ENCODE results near the gene GALNT9.

DNA sequence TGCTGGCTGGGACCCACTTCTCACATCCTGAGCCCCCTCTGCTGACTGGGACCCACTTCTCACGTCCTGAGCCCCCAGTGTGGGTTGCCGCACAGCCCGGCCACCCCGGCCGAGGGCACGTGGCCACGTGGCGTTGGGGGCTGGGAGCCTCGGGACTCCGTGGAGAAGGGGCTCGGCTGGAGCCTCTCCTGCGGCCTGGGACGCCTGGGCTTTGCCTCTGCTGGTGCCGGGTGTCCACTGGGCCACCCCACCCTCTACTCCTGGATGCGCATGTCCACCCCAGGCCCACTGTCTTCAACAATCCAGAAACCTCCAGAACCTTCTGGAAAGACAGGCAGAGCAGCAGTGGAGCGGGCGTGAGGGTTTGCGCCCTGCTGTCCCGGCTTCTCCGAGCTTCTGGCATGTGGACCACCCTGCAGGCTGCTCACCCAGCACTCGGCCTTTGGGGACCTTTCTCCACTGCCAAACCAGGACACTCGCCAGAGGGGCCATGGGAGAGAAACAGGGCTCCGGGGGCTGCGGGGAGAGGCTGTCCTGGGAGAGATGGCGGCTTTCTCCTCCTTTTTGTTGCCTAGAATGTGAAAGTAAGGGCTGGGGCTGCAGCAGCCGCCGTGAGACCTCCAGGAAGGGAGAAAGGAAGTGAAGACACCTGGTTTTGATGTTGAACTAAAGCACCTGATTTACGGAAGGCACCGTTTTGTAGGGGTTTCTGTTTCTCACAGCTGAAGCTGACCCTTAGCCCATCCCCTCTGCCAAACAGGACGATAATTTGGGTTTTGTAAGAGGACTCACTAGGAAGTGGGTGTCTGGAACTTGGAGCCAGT lies 155.2 kb downstream of the GALNT9 start:
- TF ChIP-seq CTCF (IDR thresholded peaks at IDR 0.05) (no peak), POLR2A (IDR thresholded peaks at IDR 0.05) (no peak)

All from prostate gland (tissue), 2 donors.